D721Med (cell line): ENCODE results near the gene FADS1.

ENCODE experiments used
- DNase-seq: peaks from one replicate; pipeline ENCODE4 v3.0.0; 2011; ENCODE audit warnings: low spot score; ENCODE audit not compliant: insufficient read length
- FAIRE-seq: peaks from 2 replicates; lab custom pipeline; 2011; peaks lifted over from hg19 to GRCh38; lab: Jason Lieb, UNC
- TF ChIP-seq, protein P1 (sequence below): IDR thresholded peaks from 2 replicates; pipeline ENCODE4 v1.5.1; 2012; ENCODE audit warnings: mild to moderate bottlenecking, control low read depth; ENCODE audit not compliant: insufficient read depth; ENCODE audit errors: missing control alignments

The FADS1 gene

DNA sequence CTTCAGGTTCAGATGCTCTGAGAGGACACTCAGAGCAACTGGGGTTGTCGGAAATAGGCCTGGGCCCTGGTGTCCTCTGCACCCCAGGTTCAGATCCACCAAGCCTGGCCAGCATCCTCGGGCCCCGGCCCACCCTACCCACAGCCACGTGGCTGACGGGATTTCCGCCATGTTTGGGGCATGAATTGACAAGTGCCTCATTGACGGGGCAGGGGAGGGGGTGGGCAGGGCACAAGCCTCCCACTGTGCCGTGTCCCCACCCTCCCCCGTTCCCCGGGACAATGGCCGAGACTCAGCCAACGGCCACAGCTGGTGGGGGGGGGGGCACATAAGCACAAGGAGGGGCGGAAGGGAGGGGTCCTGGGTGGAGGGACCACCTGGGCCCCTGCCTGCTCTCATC, 55.9 kb downstream of the FADS1 start:
- TF ChIP-seq, protein P1, sequence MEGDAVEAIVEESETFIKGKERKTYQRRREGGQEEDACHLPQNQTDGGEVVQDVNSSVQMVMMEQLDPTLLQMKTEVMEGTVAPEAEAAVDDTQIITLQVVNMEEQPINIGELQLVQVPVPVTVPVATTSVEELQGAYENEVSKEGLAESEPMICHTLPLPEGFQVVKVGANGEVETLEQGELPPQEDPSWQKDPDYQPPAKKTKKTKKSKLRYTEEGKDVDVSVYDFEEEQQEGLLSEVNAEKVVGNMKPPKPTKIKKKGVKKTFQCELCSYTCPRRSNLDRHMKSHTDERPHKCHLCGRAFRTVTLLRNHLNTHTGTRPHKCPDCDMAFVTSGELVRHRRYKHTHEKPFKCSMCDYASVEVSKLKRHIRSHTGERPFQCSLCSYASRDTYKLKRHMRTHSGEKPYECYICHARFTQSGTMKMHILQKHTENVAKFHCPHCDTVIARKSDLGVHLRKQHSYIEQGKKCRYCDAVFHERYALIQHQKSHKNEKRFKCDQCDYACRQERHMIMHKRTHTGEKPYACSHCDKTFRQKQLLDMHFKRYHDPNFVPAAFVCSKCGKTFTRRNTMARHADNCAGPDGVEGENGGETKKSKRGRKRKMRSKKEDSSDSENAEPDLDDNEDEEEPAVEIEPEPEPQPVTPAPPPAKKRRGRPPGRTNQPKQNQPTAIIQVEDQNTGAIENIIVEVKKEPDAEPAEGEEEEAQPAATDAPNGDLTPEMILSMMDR: no peak
- FAIRE-seq: no peak
- DNase-seq: no peak

DNA sequence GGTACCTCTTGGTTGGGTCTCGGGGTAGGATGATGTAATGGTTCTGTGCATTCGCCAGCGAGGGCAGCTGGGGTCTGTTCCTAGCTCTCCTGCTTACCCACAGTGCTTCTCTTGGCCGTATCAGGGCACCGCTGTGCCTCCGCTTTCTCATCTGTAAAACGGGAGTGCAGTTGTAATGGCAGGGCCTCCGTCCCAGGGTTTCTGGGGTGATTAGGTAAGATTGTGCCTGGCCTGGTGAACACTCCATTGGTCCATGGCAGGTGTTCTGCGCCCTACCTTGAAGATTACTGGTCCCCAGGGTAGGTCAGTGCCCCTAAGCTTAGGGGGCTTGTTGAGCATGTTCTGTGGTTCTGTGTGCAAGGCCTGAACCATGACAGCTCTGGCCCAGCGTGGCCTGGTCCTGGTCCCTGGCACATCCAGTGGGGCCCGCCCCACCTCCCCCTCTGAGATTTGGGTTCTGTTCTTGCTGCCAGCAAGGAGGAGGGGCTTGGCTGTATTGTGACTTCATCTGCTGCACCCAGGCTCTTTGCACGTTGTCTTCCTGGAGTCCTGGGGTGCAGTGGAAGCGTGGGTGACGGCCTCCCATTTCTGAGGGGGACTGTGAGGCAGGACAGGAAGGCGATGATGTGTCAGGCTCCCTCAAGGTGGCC, 59.5 kb downstream of the FADS1 start:
- TF ChIP-seq, protein P1: no peak
- FAIRE-seq: no peak
- DNase-seq: no peak

DNA sequence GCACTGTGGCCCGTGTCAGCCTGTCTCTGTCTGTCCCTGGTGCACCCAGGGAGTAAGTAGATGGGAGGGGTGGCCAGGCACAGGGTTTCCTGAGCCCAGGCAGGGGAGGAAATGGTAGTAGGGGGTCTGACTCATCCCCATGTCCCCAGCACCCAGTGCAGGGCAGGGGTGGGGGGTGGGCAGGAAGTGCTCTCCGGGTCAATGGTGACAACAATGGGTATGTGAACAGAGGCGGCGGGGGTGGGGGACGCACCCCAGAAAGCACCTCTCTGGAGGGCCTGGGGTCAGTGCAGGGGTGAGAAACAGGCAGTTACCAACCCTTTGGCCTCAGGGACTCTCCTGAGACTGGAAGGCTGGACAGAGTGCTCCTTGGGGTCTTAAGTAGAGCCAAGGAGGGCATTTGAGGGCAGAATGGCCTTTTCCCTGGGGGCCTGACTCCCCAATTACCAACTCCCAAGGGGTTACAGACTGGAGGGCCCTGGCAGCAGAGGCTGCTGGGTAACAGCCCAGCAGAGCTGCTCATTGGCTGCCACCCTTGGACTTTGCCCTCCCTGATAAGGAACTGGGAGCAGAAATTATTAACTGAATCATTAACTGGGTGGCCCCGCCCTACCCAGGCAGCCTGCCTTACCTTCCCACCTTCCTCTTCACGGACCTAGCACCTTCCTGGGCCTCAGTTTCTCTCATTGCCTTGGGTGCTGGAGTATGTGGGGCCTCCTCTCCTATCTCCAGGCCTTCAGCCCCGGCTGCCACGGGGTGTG, 60.2 kb downstream of the FADS1 start:
- no peak for FAIRE-seq
- TF ChIP-seq, protein P1: no peak

DNA sequence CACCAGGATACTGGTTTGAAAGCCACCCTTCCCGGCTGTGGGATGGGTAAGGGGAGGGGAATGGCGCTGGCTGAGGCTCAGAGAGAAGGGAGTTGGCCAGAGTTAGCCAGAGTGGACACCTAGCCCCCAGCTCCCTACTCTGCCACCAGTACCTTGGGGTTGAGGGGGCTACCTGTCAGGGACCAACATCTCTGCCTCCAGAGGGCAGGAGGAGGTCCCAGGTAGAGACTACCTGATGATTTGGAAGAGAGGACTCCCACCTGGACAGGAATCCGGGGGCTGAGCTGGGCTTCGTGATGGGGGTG, 60.7 kb downstream of the FADS1 start:
- no peak for DNase-seq
- no peak for FAIRE-seq
- TF ChIP-seq, protein P1: no peak

More for the DNA sequence above, 60.2 kb downstream of the FADS1 start:
- no peak for DNase-seq

DNA sequence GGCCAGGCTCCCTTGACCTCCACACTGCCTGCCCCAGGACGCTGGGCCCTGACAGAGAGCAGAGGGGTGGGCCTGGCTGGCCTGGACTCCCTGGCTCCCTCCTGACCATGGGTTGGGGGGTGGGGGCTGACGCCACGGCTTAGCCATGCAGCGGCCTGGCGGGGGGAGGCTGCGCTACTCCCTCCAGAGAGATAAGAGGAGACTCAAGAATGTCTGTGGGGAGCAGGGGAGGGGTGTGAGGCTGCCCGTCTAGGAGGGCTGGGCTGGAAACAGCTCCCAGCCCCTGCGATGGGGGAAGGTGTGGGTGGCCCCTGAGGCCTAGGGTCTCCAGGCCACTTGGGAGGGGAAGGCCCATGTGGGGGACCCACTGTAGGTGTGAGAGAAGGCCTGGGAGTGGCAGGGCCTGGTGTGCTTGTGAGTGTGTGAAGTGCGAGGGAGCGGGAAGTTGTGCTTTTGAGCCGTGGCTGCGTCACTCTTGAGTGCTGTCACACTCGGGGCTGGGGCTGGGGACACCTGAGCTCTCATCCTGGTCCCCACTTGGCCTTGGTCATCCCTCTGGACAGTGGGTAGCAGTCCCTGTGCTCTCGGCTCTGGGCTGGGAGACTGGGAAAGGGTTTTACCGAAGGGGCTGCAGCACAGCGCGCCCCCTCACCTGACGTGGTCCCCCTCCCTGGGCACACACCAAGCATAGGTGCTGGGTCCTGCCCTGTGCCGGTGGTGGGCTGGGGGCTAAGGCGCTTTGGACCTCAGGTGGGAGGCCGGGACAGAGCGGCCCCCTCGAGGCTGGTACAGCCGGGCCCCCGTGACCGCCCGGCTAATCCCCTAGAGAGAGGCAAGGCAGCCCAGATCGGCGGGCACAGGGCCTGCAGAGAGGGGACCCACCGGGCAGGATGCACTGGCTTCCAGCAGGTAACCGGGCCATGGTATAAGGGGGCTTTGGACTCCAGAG, 62.0 kb downstream of the FADS1 start:
- DNase-seq (no peak), FAIRE-seq (no peak)
- TF ChIP-seq, protein P1: no peak

DNA sequence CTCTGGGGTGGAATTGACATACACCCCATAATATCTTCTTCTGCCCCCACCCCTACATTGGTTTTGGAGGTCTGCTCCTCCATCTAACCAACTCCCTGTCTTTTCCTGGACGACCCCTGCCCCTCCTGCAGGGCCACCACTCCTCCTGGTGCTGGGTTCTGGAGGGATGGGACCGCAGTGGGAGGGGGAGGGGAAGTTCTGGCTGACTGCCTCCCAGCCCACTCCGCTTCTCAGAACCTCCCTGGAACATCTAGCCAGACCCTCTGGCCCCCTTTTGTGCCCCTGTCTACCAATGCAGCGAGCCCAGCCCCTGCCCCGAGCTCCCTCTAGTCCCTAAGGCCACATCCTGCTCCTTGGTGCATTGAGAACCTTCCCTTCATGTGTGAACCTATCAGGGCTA, 63.1 kb downstream of the FADS1 start:
- FAIRE-seq: no peak
- DNase-seq: no peak
- TF ChIP-seq, protein P1: no peak
